ENCODE measurements around the gene STIMATE.

STIMATE gene

GRCh38 chr3:52838561-52839267 lies 58.6 kb downstream of the STIMATE start:
- Mint-ChIP-seq H3K27me3 (ENCODE audit: low read depth, poor library complexity) (peaks cover 11% of the 10 kb centered on the region), H3K4me1 (peaks cover 53% of the 10 kb centered on the region), H3K36me3 (ENCODE audit: low read depth) (peaks cover 5% of the 10 kb centered on the region), H3K4me3 (no peak overlapping the region), H3K9me3 (no peaks in the 10 kb centered on the region), H3K27ac (no peak overlapping the region)
- TF ChIP-seq CTCF (IDR thresholded peaks at IDR 0.05), result no peak
- DNase-seq, result no peak

GRCh38 chr3:52836986-52837385 lies 60.4 kb downstream of the STIMATE start:
- no peak for DNase-seq
- Mint-ChIP-seq H3K27me3 (ENCODE audit: low read depth, poor library complexity) (peaks cover 11% of the 10 kb centered on the region), H3K9me3 (no peaks in the 10 kb centered on the region), H3K4me1 (peaks cover 52% of the 10 kb centered on the region), H3K4me3 (no peak overlapping the region), H3K36me3 (ENCODE audit: low read depth) (peaks cover 4% of the 10 kb centered on the region), H3K27ac (no peak overlapping the region)
- TF ChIP-seq CTCF (IDR thresholded peaks at IDR 0.05), result no peak

GRCh38 chr3:52836471-52836845 lies 60.9 kb downstream of the STIMATE start:
- DNase-seq, result no peak
- Mint-ChIP-seq H3K27ac (no peak overlapping the region), H3K36me3 (ENCODE audit: low read depth) (no peaks in the 10 kb centered on the region), H3K9me3 (no peaks in the 10 kb centered on the region), H3K27me3 (ENCODE audit: low read depth, poor library complexity) (peaks cover 11% of the 10 kb centered on the region), H3K4me1 (peaks cover 48% of the 10 kb centered on the region), H3K4me3 (no peak overlapping the region)
- no peak for TF ChIP-seq CTCF (IDR thresholded peaks at IDR 0.05)

- Mint-ChIP-seq H3K27me3 (ENCODE audit: low read depth, poor library complexity) (peaks cover 11% of the 10 kb centered on the region), H3K4me3 (no peak overlapping the region), H3K27ac (no peak overlapping the region), H3K36me3 (ENCODE audit: low read depth) (no peaks in the 10 kb centered on the region), H3K4me1 (peaks cover 54% of the 10 kb centered on the region), H3K9me3 (no peaks in the 10 kb centered on the region)
- DNase-seq, result no peak
- no peak for TF ChIP-seq CTCF (IDR thresholded peaks at IDR 0.05)
Measured at GRCh38 chr3:52835766-52836470, 61.4 kb downstream of the STIMATE start.

- Mint-ChIP-seq H3K36me3 (ENCODE audit: low read depth) (no peaks in the 10 kb centered on the region), H3K9me3 (no peaks in the 10 kb centered on the region), H3K4me3 (peak within 1 kb of the TSS; percentile 58), H3K4me1 (peaks cover 60% of the 10 kb centered on the region), H3K27me3 (ENCODE audit: low read depth, poor library complexity) (peaks cover 11% of the 10 kb centered on the region), H3K27ac (peak within 1 kb of the TSS; percentile 91)
- peak; percentile 41 for DNase-seq
- TF ChIP-seq CTCF (IDR thresholded peaks at IDR 0.05), result no peak
Measured at GRCh38 chr3:52834871-52835501, 62.4 kb downstream of the STIMATE start, which contains the start of gene MUSTN1. MUSTN1 (minus strand) TSS chr3:52835019; CDS start chr3:52834948, 71 bp downstream.

All from nephron progenitor cell (in vitro differentiated cells).